ENCODE measurements around the gene GSDME. TPM values are rescaled to one million over a fixed set of nuclear protein-coding genes. Genes with fewer than 3 reads are reported as not detected.

GSDME gene
- total RNA-seq, 4 donors from 2014 or later, result 10.2 to 30.2 (median 16.4) TPM

DNA sequence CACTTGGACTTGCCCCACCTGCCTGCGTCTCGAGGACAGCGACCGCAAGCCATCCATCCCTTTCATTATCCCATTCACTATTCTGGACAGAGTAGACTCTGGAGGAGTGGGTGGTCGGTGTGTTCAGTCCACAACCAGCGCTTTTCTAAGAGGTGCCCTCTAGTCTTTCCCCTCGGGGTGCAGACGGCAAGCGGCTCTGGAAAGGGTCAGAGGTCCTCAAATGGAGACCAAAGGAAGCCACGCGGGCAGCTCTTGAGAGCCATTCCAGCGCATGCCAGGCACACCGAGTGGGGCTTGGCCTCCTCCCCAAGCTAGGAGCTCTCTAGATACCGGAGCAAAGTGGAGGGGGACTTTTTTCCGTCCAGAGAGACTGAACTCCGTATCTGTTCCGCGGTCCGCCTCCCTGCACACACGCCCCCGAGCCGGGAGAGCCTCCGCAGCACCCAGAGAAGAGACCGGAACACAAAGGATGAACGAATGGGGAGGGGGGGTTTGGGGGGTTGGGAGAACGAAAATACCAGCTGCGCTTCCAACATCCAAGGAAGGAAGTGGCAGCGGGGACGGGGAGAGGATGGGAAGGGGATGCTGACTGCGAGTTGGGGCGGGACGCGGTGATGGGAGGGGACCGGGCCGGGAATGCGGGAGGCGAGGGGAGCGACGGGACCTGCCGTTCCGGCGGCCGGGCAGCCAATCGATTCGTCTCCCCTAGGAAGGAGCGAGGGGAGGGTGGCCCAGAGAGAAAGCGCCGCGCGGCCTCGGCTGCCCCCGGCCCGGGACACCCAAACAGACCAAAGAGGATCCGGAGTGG, 515 bp downstream of the GSDME start:
- Histone ChIP-seq H3K4me1 (peaks cover 5 to 13% of the 10 kb centered on the region in 2 donors), H3K36me3 (no peaks in the 10 kb centered on the region), H3K27me3 (no peaks in the 10 kb centered on the region), H3K27ac (peak overlapping the region in 2 of 3 donors; percentile 64 to 70), H3K4me3 (replicated peaks in 1 of 3) (peak overlapping the region; percentile 49 to 71 (median 67)), H3K9me3 (no peaks in the 10 kb centered on the region)
- intact Hi-C loops (cut with DNase I), result no loop called here
- peak; percentile 52 to 56 for DNase-seq
- WGBS, 2 donors, result 7% methylated on average over 44 to 49 of the region's 54 CpGs
- no peak for TF ChIP-seq POLR2A (IDR thresholded peaks at IDR 0.05)
- TF ChIP-seq, protein P1, sequence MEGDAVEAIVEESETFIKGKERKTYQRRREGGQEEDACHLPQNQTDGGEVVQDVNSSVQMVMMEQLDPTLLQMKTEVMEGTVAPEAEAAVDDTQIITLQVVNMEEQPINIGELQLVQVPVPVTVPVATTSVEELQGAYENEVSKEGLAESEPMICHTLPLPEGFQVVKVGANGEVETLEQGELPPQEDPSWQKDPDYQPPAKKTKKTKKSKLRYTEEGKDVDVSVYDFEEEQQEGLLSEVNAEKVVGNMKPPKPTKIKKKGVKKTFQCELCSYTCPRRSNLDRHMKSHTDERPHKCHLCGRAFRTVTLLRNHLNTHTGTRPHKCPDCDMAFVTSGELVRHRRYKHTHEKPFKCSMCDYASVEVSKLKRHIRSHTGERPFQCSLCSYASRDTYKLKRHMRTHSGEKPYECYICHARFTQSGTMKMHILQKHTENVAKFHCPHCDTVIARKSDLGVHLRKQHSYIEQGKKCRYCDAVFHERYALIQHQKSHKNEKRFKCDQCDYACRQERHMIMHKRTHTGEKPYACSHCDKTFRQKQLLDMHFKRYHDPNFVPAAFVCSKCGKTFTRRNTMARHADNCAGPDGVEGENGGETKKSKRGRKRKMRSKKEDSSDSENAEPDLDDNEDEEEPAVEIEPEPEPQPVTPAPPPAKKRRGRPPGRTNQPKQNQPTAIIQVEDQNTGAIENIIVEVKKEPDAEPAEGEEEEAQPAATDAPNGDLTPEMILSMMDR (IDR thresholded peaks at IDR 0.05), result no peak

GRCh38 chr7:24755541-24756407, 1.5 kb downstream of the GSDME start:
- WGBS, 2 donors, result 88 to 92% methylated on average over 12 of the region's 12 CpGs
- no peaks in the 10 kb centered on the region for H3K27me3 ChIP-seq
- no peaks in the 10 kb centered on the region for H3K36me3 ChIP-seq
- H3K9me3 ChIP-seq, result no peaks in the 10 kb centered on the region
- no peak overlapping the region for H3K4me3 ChIP-seq (replicated peaks in 1 of 3)
- intact Hi-C loops (cut with DNase I), result no loop called here
- H3K4me1 ChIP-seq, result peaks cover 5 to 13% of the 10 kb centered on the region in 2 donors
- no peak for DNase-seq
- TF ChIP-seq POLR2A (IDR thresholded peaks at IDR 0.05), result no peak
- TF ChIP-seq, protein P1 (IDR thresholded peaks at IDR 0.05), result no peak
- H3K27ac ChIP-seq, result no peak overlapping the region

DNA sequence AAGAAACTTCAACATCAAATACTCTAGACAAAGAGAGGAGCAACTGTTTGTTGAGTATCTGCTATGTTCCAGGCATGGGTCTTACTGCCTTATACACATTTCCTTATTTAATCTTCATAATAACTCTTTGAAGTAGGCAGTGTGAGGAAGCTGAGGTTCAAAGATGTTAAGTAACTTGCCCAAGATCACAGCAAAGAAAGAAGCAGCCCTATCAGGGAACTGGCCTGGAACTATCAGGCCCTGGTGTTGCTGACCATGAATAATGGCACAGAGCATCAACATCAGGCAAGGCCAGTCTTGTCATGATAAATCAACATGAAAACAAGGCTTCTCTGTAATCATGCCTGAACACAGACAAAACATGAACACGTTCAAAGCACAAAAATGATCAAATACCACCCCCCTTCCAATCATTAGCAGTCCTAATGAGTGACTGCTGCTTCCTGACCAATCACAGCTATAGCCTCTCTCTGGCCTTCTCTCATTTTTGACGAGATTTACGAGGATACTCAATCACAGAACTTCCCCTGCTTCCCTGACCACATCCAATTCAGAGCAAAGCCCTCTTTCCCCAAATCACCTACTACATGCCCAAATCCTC, 2.3 kb downstream of the GSDME start:
- no peaks in the 10 kb centered on the region for H3K9me3 ChIP-seq
- DNase-seq, result no peak
- WGBS, 2 donors, result 91 to 94% methylated on average over 3 of the region's 3 CpGs
- H3K36me3 ChIP-seq, result no peaks in the 10 kb centered on the region
- H3K4me3 ChIP-seq (replicated peaks in 1 of 3), result no peak overlapping the region
- no peaks in the 10 kb centered on the region for H3K27me3 ChIP-seq
- H3K4me1 ChIP-seq, result peaks cover 5 to 13% of the 10 kb centered on the region in 2 donors
- intact Hi-C loops (cut with DNase I), result no loop called here
- no peak for TF ChIP-seq POLR2A (IDR thresholded peaks at IDR 0.05)
- TF ChIP-seq, protein P1 (IDR thresholded peaks at IDR 0.05), result no peak
- H3K27ac ChIP-seq, result no peak overlapping the region

DNA sequence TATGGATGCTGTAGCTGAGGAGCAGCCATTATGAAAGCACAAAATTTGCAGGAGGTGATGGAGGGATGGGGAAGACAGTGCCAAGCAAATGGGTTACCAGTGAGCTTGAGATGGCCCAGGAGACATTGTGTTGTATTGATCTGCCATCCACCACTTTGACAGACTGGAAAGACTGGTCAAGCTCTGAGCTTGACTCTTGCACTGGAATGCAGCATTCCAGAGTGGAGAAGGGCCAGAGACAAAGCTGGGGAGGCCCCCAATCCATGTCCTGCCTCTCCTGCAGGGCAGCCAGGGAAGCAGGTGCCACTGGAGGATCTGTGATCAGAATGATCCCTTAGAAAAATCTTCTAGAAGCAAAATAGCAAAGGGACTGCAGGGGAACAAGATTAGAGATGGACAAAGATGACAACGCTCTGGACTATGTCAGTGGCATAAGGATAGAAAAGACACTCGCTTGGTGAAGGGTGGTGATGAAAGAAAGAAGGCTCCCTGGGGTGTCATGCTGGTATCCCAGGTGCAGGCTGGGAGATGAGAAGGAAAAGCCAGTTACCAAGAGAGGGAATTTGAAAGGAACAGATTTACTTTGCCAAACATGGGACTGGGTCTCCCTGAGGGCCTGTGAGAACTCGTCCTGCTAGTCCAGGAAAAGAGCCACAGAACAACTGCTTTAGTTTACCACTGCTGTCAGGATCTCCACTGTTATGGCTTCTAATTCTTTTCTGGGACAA, 5.0 kb downstream of the GSDME start:
- 70 to 89% methylated on average over 3 of the region's 3 CpGs for WGBS, 2 donors
- H3K36me3 ChIP-seq, result no peaks in the 10 kb centered on the region
- TF ChIP-seq, protein P1 (IDR thresholded peaks at IDR 0.05), result no peak
- TF ChIP-seq POLR2A (IDR thresholded peaks at IDR 0.05), result no peak
- H3K4me3 ChIP-seq (replicated peaks in 1 of 3), result no peak overlapping the region
- DNase-seq, result no peak
- H3K27ac ChIP-seq, result no peak overlapping the region
- peaks cover 0 to 6% of the 10 kb centered on the region in 2 donors for H3K4me1 ChIP-seq
- no peaks in the 10 kb centered on the region for H3K27me3 ChIP-seq
- intact Hi-C loops (cut with DNase I), result no loop called here
- no peaks in the 10 kb centered on the region for H3K9me3 ChIP-seq
